ENCODE measurements around the gene SLC38A11. TPM values are rescaled to one million over a fixed set of nuclear protein-coding genes. Genes with fewer than 3 reads are reported as not detected.

Gene SLC38A11
- total and polyA plus RNA-seq, 2 experiments from 2014 or later, result not detected

GRCh38 chr2:164952057-164952702 is 3.1 kb downstream of the SLC38A11 start (continued):
- TF ChIP-seq ZNF462 (CRISPR knock-in tag; IDR thresholded peaks at IDR 0.05) (no peak), CREB1 (CRISPR knock-in tag; IDR thresholded peaks at IDR 0.05; ENCODE audit: low read depth) (no peak), EZH2 (IDR thresholded peaks at IDR 0.05; ENCODE audit: low read depth, unreplicated experiment) (no peak), JUNB (IDR thresholded peaks at IDR 0.05; ENCODE audit: unreplicated experiment) (no peak), NANOG (IDR thresholded peaks at IDR 0.05; ENCODE audit: borderline replicate concordance) (no peak)

- ATAC-seq (no peak), DNase-seq (ENCODE audit: low spot score) (no peak)
- Mint-ChIP-seq H3K4me1 (no peaks in the 10 kb centered on the region; the same call in 1 of the 3 replicates), H3K27me3 (ENCODE audit: insufficient read depth, low read depth, poor library complexity) (peaks cover 3% of the 10 kb centered on the region), H3K4me3 (no peak overlapping the region), H3K9me3 (no peaks in the 10 kb centered on the region; the same call in 2 of the 3 replicates), H3K27ac (no peak overlapping the region), H3K36me3 (ENCODE audit: low read depth) (no peaks in the 10 kb centered on the region)
- no peaks in the 10 kb centered on the region for H3K79me2 ChIP-seq (replicated peaks; ENCODE audit: insufficient read depth)
- no peak for TF ChIP-seq REST (IDR thresholded peaks at IDR 0.05; ENCODE audit: unreplicated experiment)
- H3K4me1 ChIP-seq (ENCODE audit: insufficient read depth), result no peaks in the 10 kb centered on the region
- no peaks in the 10 kb centered on the region for H4K20me1 ChIP-seq (replicated peaks; ENCODE audit: insufficient read depth)
- no peak overlapping the region for H3K4me2 ChIP-seq
- H3K27ac ChIP-seq (ENCODE audit: low read depth), result no peak overlapping the region
- H3K9me2 ChIP-seq (ENCODE audit: insufficient read depth), result no peaks in the 10 kb centered on the region
- no peaks in the 10 kb centered on the region for H3F3A ChIP-seq (replicated peaks; ENCODE audit: low read depth)
- H3K4me3 ChIP-seq, result no peak overlapping the region
- no peaks in the 10 kb centered on the region for H3K36me3 ChIP-seq (ENCODE audit: insufficient read depth)
- H3K27me3 ChIP-seq (ENCODE audit: insufficient read depth), result no peaks in the 10 kb centered on the region
- H2AFZ ChIP-seq, result no peak overlapping the region
Observed at GRCh38 chr2:164948540-164948939, 6.8 kb downstream of the SLC38A11 start.

All from GM23338 (cell line).